ENCODE results near the gene UMOD. TPM values are rescaled to one million over a fixed set of nuclear protein-coding genes. Genes with fewer than 3 reads are reported as not detected.
"Not testable (repeated sequence)": the region's sequence is repeated elsewhere in the genome, so short reads cannot be mapped to it uniquely, and the experiment has no call there.

Gene UMOD
- total and polyA plus RNA-seq, 2 donors (not counting 3 experiments of a cell fraction or from before 2014, with no cell fraction given): not detected

- FAIRE-seq (no peak), DNase-seq (ENCODE audit: low read depth, low spot score) (no peak)
- Histone ChIP-seq H3K9ac (replicated peaks; ENCODE audit: extremely low read depth, insufficient read depth, low read length) (no peak overlapping the region), H3K9me3 (replicated peaks; ENCODE audit: control insufficient read depth, insufficient read depth, low read length) (no peaks in the 10 kb centered on the region), H3K9me1 (replicated peaks; ENCODE audit: control insufficient read depth, extremely low read depth, insufficient read depth, low read length) (no peaks in the 10 kb centered on the region), H3K79me2 (ENCODE audit: control insufficient read depth, insufficient read depth, low read length) (no peaks in the 10 kb centered on the region), H2AFZ (ENCODE audit: low read depth, low read length) (no peak overlapping the region), H4K20me1 (replicated peaks; ENCODE audit: control insufficient read depth, extremely low read depth, insufficient read depth, low read length) (no peaks in the 10 kb centered on the region), H3K4me3 (replicated peaks in 1 of 3; ENCODE audit: insufficient read depth in 1 of 3, low read depth in 1 of 3, low read length in 3 of 3) (no peak overlapping the region), H3K4me2 (ENCODE audit: insufficient read depth, low read length) (no peak overlapping the region), H3K4me1 (ENCODE audit: control insufficient read depth, extremely low read depth, insufficient read depth, low read length) (no peaks in the 10 kb centered on the region), H3K36me3 (ENCODE audit: control insufficient read depth in 2 of 2, extremely low read depth in 1 of 2, insufficient read depth in 2 of 2, low read length in 2 of 2) (no peaks in the 10 kb centered on the region), H3K27ac (ENCODE audit: insufficient read depth, low read depth, low read length) (no peak overlapping the region), H3K27me3 (ENCODE audit: control insufficient read depth in 2 of 2, insufficient read depth in 2 of 2, low read length in 2 of 2) (no peaks in the 10 kb centered on the region)
- ChIA-PET CTCF (no interaction called here), POLR2A (no interaction called here)
- intact Hi-C loops (cut with micrococcal nuclease) (no loop called here), dilution Hi-C loops (cut with MboI; ENCODE audit: extremely low pct_ligation_motif_present, low sequenced_read_pairs) (no loop called here)
- TF ChIP-seq CTCF (IDR thresholded peaks at IDR 0.05; ENCODE audit: extremely low read depth in 1 of 2, insufficient read depth in 1 of 2, low read depth in 1 of 2, low read length in 2 of 2) (no peak), EZH2 (IDR thresholded peaks at IDR 0.05; ENCODE audit: borderline replicate concordance, low read depth, low read length, severe bottlenecking) (no peak), FOS (IDR thresholded peaks at IDR 0.05; ENCODE audit: borderline replicate concordance, insufficient read depth, low read length) (no peak)
- no TSS peak for BruUV-seq (replicated peaks)
Measured at GRCh38 chr16:20322696-20323095, 29.8 kb downstream of the UMOD start.

GRCh38 chr16:20321671-20322070 is 30.8 kb downstream of the UMOD start:
- dilution Hi-C loops (cut with MboI; ENCODE audit: extremely low pct_ligation_motif_present, low sequenced_read_pairs): no loop called here
- no peak for TF ChIP-seq MYC (IDR thresholded peaks at IDR 0.05; ENCODE audit: low read depth, low read length)
- TF ChIP-seq POLR2AphosphoS5 (IDR thresholded peaks at IDR 0.05; ENCODE audit: insufficient read depth, low read depth, low read length): no peak
- BruUV-seq (replicated peaks): no TSS peak
- ChIA-PET POLR2A (no interaction called here), CTCF (no interaction called here)
- H3K27ac ChIP-seq (ENCODE audit: insufficient read depth, low read depth, low read length): no peak overlapping the region
- intact Hi-C loops (cut with micrococcal nuclease): no loop called here
- no peaks in the 10 kb centered on the region for H3K36me3 ChIP-seq (ENCODE audit: control insufficient read depth in 2 of 2, extremely low read depth in 1 of 2, insufficient read depth in 2 of 2, low read length in 2 of 2)
- no peaks in the 10 kb centered on the region for H4K20me1 ChIP-seq (replicated peaks; ENCODE audit: control insufficient read depth, extremely low read depth, insufficient read depth, low read length)
- no peaks in the 10 kb centered on the region for H3K9me1 ChIP-seq (replicated peaks; ENCODE audit: control insufficient read depth, extremely low read depth, insufficient read depth, low read length)
- no peaks in the 10 kb centered on the region for H3K9me3 ChIP-seq (replicated peaks; ENCODE audit: control insufficient read depth, insufficient read depth, low read length)
- no peaks in the 10 kb centered on the region for H3K27me3 ChIP-seq (ENCODE audit: control insufficient read depth in 2 of 2, insufficient read depth in 2 of 2, low read length in 2 of 2)
- no peak overlapping the region for H2AFZ ChIP-seq (ENCODE audit: low read depth, low read length)
- no peaks in the 10 kb centered on the region for H3K4me1 ChIP-seq (ENCODE audit: control insufficient read depth, extremely low read depth, insufficient read depth, low read length)
- no peak overlapping the region for H3K4me3 ChIP-seq (replicated peaks in 1 of 3; ENCODE audit: insufficient read depth in 1 of 3, low read depth in 1 of 3, low read length in 3 of 3)
- no peaks in the 10 kb centered on the region for H3K79me2 ChIP-seq (ENCODE audit: control insufficient read depth, insufficient read depth, low read length)
- DNase-seq (ENCODE audit: low read depth, low spot score) (no peak), FAIRE-seq (no peak)
- H3K4me2 ChIP-seq (ENCODE audit: insufficient read depth, low read length): no peak overlapping the region
- H3K9ac ChIP-seq (replicated peaks; ENCODE audit: extremely low read depth, insufficient read depth, low read length): no peak overlapping the region

GRCh38 chr16:20321051-20321450 is 31.5 kb downstream of the UMOD start:
- intact Hi-C loops (cut with micrococcal nuclease); H3K9me1 ChIP-seq (replicated peaks; ENCODE audit: control insufficient read depth, extremely low read depth, insufficient read depth, low read length); H3K9ac ChIP-seq (replicated peaks; ENCODE audit: extremely low read depth, insufficient read depth, low read length); POLR2A ChIA-PET; H3K27ac ChIP-seq (ENCODE audit: insufficient read depth, low read depth, low read length); dilution Hi-C loops (cut with MboI; ENCODE audit: extremely low pct_ligation_motif_present, low sequenced_read_pairs); H3K27me3 ChIP-seq (ENCODE audit: control insufficient read depth in 2 of 2, insufficient read depth in 2 of 2, low read length in 2 of 2); FAIRE-seq; DNase-seq (ENCODE audit: low read depth, low spot score); H3K4me2 ChIP-seq (ENCODE audit: insufficient read depth, low read length); H3K4me1 ChIP-seq (ENCODE audit: control insufficient read depth, extremely low read depth, insufficient read depth, low read length); BruUV-seq (replicated peaks); H2AFZ ChIP-seq (ENCODE audit: low read depth, low read length); H3K9me3 ChIP-seq (replicated peaks; ENCODE audit: control insufficient read depth, insufficient read depth, low read length); H3K4me3 ChIP-seq (replicated peaks in 1 of 3; ENCODE audit: insufficient read depth in 1 of 3, low read depth in 1 of 3, low read length in 3 of 3); H3K36me3 ChIP-seq (ENCODE audit: control insufficient read depth in 2 of 2, extremely low read depth in 1 of 2, insufficient read depth in 2 of 2, low read length in 2 of 2); H4K20me1 ChIP-seq (replicated peaks; ENCODE audit: control insufficient read depth, extremely low read depth, insufficient read depth, low read length); H3K79me2 ChIP-seq (ENCODE audit: control insufficient read depth, insufficient read depth, low read length): not testable (repeated sequence)
- CTCF ChIA-PET: interaction anchor here (2.1 kb wide), 1 partner anchor 20 kb away, joined by 7 read pairs; no protein-coding TSS in a partner anchor
